GM13977 (cell line): Measurements from ENCODE around the gene ARHGEF1.
A peak's percentile ranks its signal among the peaks of the same experiment; 100 is the strongest.

ENCODE experiments used
- DNase-seq: peaks from one replicate; pipeline ENCODE4 v3.0.0; 2012; ENCODE audit warnings: low spot score
- CTCF ChIP-seq: IDR thresholded peaks from 2 replicates; pipeline ENCODE4 v1.5.1; 2012; ENCODE audit warnings: mild to moderate bottlenecking, control low read depth; ENCODE audit not compliant: insufficient read depth; ENCODE audit errors: extremely low read depth, missing control alignments
- in situ Hi-C: fragments of 300-500 bp; cut with MboI; formaldehyde crosslinking; loops from one replicate; pipeline ENCODE4 v1.12.0; 2022; ENCODE audit warnings: low sequenced_read_pairs, low pct_unique_long_range_greater_than_20kb, mixed read lengths, inconsistent platforms; ENCODE audit not compliant: unreplicated experiment

Gene ARHGEF1

GRCh38 chr19:41928754-41929535 is 46.0 kb downstream of the ARHGEF1 start:
- TF ChIP-seq CTCF: no peak
- in situ Hi-C loops: no loop called here

GRCh38 chr19:41929536-41930071 is 46.6 kb downstream of the ARHGEF1 start:
- in situ Hi-C loops: no loop called here
- DNase-seq: no peak
- no peak for TF ChIP-seq CTCF

More at GRCh38 chr19:41928754-41929535, 46.0 kb downstream of the ARHGEF1 start:
- DNase-seq: no peak

GRCh38 chr19:41930322-41930722 is 47.3 kb downstream of the ARHGEF1 start:
- no peak for DNase-seq
- in situ Hi-C loops: no loop called here
- TF ChIP-seq CTCF: no peak

GRCh38 chr19:41930926-41931592 is 48.1 kb downstream of the ARHGEF1 start:
- peak; percentile 44 for TF ChIP-seq CTCF
- in situ Hi-C loops: no loop called here
- DNase-seq: no peak

GRCh38 chr19:41932259-41932719 is 49.3 kb downstream of the ARHGEF1 start:
- no peak for DNase-seq
- in situ Hi-C loops: no loop called here
- no peak for TF ChIP-seq CTCF

- no peak for TF ChIP-seq CTCF
- DNase-seq: no peak
- in situ Hi-C loops: no loop called here
Observed at GRCh38 chr19:41932720-41933332, 49.8 kb downstream of the ARHGEF1 start.
